ENCODE measurements around the gene TPT1.

DNA sequence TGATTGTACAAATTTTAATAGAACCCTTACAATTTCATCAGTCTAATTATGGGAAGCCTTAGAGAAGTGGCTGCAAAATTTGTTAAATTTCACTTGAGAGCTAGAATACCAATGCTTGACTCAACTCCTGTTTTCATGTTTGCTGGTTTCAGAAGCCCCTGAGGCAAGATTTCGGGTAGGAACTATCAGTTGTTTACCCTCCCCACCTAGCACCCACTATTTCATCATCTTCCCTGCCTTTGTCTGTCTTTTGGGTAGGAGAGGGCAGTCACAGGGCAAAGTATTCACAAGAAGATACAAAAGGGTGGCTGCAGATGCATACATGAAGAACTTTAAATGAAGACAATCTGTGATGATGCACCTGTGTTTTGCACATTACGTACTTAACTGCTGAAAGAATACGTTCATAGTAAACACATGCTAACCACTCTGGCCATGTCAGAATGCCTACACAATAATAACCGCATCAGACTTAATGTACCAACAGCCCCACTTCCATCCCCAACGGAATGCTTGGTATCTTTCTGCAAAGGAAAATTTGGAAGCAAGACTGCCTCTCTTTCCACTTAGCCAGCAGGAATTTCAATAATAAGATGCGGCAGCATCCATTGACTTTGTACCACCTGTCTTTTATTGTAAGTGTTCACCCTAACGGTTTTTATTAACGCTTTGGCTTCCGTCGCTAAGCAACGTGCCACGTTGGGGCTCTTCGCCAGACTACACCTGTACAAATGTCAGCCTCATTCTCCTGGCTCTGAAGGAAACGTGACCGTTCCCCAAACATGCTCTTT, 30.4 kb downstream of the TPT1 start:
- TF ChIP-seq, protein P1, sequence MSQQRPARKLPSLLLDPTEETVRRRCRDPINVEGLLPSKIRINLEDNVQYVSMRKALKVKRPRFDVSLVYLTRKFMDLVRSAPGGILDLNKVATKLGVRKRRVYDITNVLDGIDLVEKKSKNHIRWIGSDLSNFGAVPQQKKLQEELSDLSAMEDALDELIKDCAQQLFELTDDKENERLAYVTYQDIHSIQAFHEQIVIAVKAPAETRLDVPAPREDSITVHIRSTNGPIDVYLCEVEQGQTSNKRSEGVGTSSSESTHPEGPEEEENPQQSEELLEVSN (IDR thresholded peaks at IDR 0.05; ENCODE audit: borderline replicate concordance, low read depth), result no peak
- TF ChIP-seq, protein P2, sequence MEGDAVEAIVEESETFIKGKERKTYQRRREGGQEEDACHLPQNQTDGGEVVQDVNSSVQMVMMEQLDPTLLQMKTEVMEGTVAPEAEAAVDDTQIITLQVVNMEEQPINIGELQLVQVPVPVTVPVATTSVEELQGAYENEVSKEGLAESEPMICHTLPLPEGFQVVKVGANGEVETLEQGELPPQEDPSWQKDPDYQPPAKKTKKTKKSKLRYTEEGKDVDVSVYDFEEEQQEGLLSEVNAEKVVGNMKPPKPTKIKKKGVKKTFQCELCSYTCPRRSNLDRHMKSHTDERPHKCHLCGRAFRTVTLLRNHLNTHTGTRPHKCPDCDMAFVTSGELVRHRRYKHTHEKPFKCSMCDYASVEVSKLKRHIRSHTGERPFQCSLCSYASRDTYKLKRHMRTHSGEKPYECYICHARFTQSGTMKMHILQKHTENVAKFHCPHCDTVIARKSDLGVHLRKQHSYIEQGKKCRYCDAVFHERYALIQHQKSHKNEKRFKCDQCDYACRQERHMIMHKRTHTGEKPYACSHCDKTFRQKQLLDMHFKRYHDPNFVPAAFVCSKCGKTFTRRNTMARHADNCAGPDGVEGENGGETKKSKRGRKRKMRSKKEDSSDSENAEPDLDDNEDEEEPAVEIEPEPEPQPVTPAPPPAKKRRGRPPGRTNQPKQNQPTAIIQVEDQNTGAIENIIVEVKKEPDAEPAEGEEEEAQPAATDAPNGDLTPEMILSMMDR (IDR thresholded peaks at IDR 0.05), result no peak
- TF ChIP-seq POLR2A (IDR thresholded peaks at IDR 0.05; ENCODE audit: low read length) (no peak), MAFK (IDR thresholded peaks at IDR 0.05; ENCODE audit: partially characterized antibody) (no peak), TP53 (CRISPR knock-in tag; IDR thresholded peaks at IDR 0.05) (no peak), NFE2L2 (conservative IDR thresholded peaks at IDR 0.05; ENCODE audit: low read length) (no peak)
- TF ChIP-seq, protein P3, sequence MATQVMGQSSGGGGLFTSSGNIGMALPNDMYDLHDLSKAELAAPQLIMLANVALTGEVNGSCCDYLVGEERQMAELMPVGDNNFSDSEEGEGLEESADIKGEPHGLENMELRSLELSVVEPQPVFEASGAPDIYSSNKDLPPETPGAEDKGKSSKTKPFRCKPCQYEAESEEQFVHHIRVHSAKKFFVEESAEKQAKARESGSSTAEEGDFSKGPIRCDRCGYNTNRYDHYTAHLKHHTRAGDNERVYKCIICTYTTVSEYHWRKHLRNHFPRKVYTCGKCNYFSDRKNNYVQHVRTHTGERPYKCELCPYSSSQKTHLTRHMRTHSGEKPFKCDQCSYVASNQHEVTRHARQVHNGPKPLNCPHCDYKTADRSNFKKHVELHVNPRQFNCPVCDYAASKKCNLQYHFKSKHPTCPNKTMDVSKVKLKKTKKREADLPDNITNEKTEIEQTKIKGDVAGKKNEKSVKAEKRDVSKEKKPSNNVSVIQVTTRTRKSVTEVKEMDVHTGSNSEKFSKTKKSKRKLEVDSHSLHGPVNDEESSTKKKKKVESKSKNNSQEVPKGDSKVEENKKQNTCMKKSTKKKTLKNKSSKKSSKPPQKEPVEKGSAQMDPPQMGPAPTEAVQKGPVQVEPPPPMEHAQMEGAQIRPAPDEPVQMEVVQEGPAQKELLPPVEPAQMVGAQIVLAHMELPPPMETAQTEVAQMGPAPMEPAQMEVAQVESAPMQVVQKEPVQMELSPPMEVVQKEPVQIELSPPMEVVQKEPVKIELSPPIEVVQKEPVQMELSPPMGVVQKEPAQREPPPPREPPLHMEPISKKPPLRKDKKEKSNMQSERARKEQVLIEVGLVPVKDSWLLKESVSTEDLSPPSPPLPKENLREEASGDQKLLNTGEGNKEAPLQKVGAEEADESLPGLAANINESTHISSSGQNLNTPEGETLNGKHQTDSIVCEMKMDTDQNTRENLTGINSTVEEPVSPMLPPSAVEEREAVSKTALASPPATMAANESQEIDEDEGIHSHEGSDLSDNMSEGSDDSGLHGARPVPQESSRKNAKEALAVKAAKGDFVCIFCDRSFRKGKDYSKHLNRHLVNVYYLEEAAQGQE (IDR thresholded peaks at IDR 0.05), result no peak

Data from A549 (cell line).